GM13977 (cell line): ENCODE measurements around the gene ALB.

Experiments used
- DNase-seq: peaks from one replicate; pipeline ENCODE4 v3.0.0; 2012; ENCODE audit warnings: low spot score
- CTCF ChIP-seq: IDR thresholded peaks from 2 replicates; pipeline ENCODE4 v1.5.1; 2012; ENCODE audit warnings: mild to moderate bottlenecking, control low read depth; ENCODE audit not compliant: insufficient read depth; ENCODE audit errors: extremely low read depth, missing control alignments
- in situ Hi-C: fragments of 300-500 bp; cut with MboI; formaldehyde crosslinking; loops from one replicate; pipeline ENCODE4 v1.12.0; 2022; ENCODE audit warnings: low sequenced_read_pairs, low pct_unique_long_range_greater_than_20kb, mixed read lengths, inconsistent platforms; ENCODE audit not compliant: unreplicated experiment

The ALB gene

GRCh38 chr4:73392936-73393335 lies 11.2 kb upstream of the ALB start:
- DNase-seq = no peak
- TF ChIP-seq CTCF = no peak
- in situ Hi-C loops = no loop called here

- in situ Hi-C loops = no loop called here
- no peak for DNase-seq
- TF ChIP-seq CTCF = no peak
Observed at GRCh38 chr4:73396304-73396703, 7.8 kb upstream of the ALB start.

- TF ChIP-seq CTCF = no peak
- DNase-seq = no peak
- in situ Hi-C loops = no loop called here
Observed at GRCh38 chr4:73396993-73397972, 6.8 kb upstream of the ALB start.

- in situ Hi-C loops = no loop called here
- DNase-seq = no peak
- no peak for TF ChIP-seq CTCF
Observed at GRCh38 chr4:73401412-73401811, 2.7 kb upstream of the ALB start.

GRCh38 chr4:73404457-73404856 lies 370 bp downstream of the ALB start:
- in situ Hi-C loops = no loop called here
- DNase-seq = no peak
- no peak for TF ChIP-seq CTCF

GRCh38 chr4:73405138-73405537 lies 1.1 kb downstream of the ALB start:
- no peak for DNase-seq
- TF ChIP-seq CTCF = no peak
- in situ Hi-C loops = no loop called here
